ENCODE data around the gene STIP1. TPM values are rescaled to one million over a fixed set of nuclear protein-coding genes. Genes with fewer than 3 reads are reported as not detected.

The STIP1 gene
- total and polyA plus RNA-seq, 9 of the 15 experiments (the other 6 are each of a cell fraction or from before 2014, with no cell fraction given), result 58.1 to 465 (median 346) TPM

GRCh38 chr11:64250415-64251015 lies 64.5 kb downstream of the STIP1 start (continued):
- no peak for TF ChIP-seq ZNF79 (CRISPR knock-in tag; IDR thresholded peaks at IDR 0.05; ENCODE audit: low read depth)
- no peak for TF ChIP-seq ZNF133 (CRISPR knock-in tag; IDR thresholded peaks at IDR 0.05)
- no peak for TF ChIP-seq ADNP (tag; IDR thresholded peaks at IDR 0.05)
- TF ChIP-seq MYNN (IDR thresholded peaks at IDR 0.05), result no peak
- TF ChIP-seq MYNN (CRISPR knock-in tag; IDR thresholded peaks at IDR 0.05), result no peak
- TF ChIP-seq TAF9B (IDR thresholded peaks at IDR 0.05; ENCODE audit: partially characterized antibody), result no peak
- TF ChIP-seq FOXA3 (CRISPR knock-in tag; conservative IDR thresholded peaks at IDR 0.05 in 1 of 2, IDR thresholded peaks at IDR 0.05 in 1 of 2), result no peak
- no peak for TF ChIP-seq ZZZ3 (IDR thresholded peaks at IDR 0.05)
- no peak for TF ChIP-seq ZNF174 (CRISPR knock-in tag; IDR thresholded peaks at IDR 0.05)
- TF ChIP-seq, protein P1, sequence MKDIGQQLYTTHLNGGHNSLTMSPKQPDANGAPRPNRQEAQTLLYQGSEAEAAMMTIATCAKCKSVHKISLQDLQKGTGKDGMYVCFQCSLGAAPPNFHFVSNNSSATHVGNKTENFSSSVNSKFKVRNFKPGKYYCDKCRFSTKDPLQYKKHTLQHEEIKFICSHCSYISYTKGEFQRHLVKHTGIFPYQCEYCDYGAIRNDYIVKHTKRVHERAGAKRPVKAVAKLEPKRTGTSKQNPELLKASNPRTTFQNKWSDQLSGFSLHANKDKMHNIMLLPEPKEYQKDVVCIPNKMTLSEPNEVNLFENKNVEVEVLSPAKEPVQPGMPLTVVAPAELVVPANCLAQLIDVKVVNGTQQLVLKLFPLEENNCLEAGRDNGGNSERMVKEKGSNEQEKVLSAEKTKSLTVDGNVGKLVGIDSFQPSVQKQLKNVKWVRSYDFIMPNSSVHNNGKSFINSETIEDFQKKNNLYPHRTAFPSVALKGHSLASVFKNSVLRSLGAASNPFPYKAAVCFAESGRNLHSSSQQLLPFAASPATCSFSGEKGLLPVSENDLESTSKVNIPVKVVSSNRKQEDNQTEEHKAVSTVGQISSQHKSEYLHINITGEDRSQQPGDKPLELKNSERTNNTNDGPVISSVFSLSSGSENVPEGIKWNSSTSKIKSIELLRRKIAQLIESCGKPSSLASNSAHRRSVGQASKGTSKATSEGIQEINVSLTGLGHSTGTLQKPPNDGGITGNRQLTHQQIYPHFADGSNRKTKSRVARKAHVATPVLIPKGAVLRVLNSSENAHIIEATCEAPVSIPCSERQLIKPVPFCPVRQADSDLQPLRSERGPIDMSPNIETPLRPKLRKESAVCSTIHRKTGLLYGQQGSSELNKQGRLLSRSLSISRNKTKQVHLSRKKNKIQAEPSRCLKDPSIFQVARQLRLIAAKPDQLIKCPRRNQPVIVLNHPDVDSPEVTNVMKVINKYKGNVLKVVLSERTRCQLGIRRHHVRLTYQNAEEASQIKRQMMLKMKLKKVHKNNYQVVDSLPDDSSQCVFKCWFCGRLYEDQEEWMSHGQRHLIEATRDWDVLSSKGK (CRISPR knock-in tag; IDR thresholded peaks at IDR 0.05), result no peak
- no peak for TF ChIP-seq PHF21A (IDR thresholded peaks at IDR 0.05; ENCODE audit: borderline replicate concordance, low read depth)
- no peak for TF ChIP-seq TEAD2 (tag; IDR thresholded peaks at IDR 0.05)
- TF ChIP-seq RBM14 (IDR thresholded peaks at IDR 0.05; ENCODE audit: borderline replicate concordance, insufficient read depth, low read depth, low read length), result no peak
- no peak for TF ChIP-seq GATA2 (CRISPR knock-in tag; IDR thresholded peaks at IDR 0.05)
- TF ChIP-seq ZNF696 (CRISPR knock-in tag; conservative IDR thresholded peaks at IDR 0.05), result no peak
- TF ChIP-seq, protein P2, sequence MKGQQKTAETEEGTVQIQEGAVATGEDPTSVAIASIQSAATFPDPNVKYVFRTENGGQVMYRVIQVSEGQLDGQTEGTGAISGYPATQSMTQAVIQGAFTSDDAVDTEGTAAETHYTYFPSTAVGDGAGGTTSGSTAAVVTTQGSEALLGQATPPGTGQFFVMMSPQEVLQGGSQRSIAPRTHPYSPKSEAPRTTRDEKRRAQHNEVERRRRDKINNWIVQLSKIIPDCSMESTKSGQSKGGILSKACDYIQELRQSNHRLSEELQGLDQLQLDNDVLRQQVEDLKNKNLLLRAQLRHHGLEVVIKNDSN (CRISPR knock-in tag; IDR thresholded peaks at IDR 0.05), result no peak
- TF ChIP-seq NONO (IDR thresholded peaks at IDR 0.05; ENCODE audit: low read depth in 2 of 2, low read length in 1 of 2), result peak in 1 of 2 experiments; percentile 11; a peak in 1 of 4 replicates
- peak in 1 of 2 experiments; percentile 44; a peak in 1 of 4 replicates for TF ChIP-seq KDM4B (IDR thresholded peaks at IDR 0.05; ENCODE audit: borderline replicate concordance in 2 of 2, low read depth in 1 of 2)
- no peak for TF ChIP-seq TCF7 (IDR thresholded peaks at IDR 0.05; ENCODE audit: borderline replicate concordance)
- TF ChIP-seq YBX1 (IDR thresholded peaks at IDR 0.05), result no peak
- TF ChIP-seq GTF2E2 (tag; IDR thresholded peaks at IDR 0.05), result no peak
- TF ChIP-seq ZNF740 (CRISPR knock-in tag; IDR thresholded peaks at IDR 0.05), result 0 out of 2 replicates have a peak, but pooled peaks have one; percentile 10
- TF ChIP-seq ZNF740 (tag; IDR thresholded peaks at IDR 0.05), result no peak
- no peak for TF ChIP-seq DDX20 (tag; IDR thresholded peaks at IDR 0.05; ENCODE audit: low read depth)
- TF ChIP-seq KDM5B (IDR thresholded peaks at IDR 0.05; ENCODE audit: insufficient replicate concordance, low read depth, low read length), result peak; percentile 16
